Neutrophil (primary cell): ENCODE measurements around the gene TTC7B.

Experiments
- H3K27ac ChIP-seq: fragments of 200-600 bp; sonication (generic); 2 replicates; pipeline ENCODE4 v1.5.1; 2016; ENCODE audit warnings: mild to moderate bottlenecking, moderate library complexity
- H3K27me3 ChIP-seq: fragments of 200-600 bp; sonication (generic); 2 replicates; pipeline ENCODE4 v1.6.0; 2016; ENCODE audit warnings: mild to moderate bottlenecking
- H3K36me3 ChIP-seq: fragments of 200-600 bp; sonication (generic); 2 replicates; pipeline ENCODE4 v1.5.1; 2017
- H3K4me1 ChIP-seq, 2 experiments: fragments of 200-600 bp in 1 of 2; sonication (generic) in 1 of 2; 1 replicate in 1 of 2; 2 replicates in 1 of 2; pipeline versions ENCODE4 v1.5.1 to v1.6.1; 2013 to 2016; ENCODE audit warnings: low read depth in 1 of 2, low read length in 1 of 2, mild to moderate bottlenecking in 1 of 2, moderate library complexity in 1 of 2; ENCODE audit not compliant: control insufficient read depth in 1 of 2, insufficient read depth in 1 of 2
- H3K4me3 ChIP-seq, 2 experiments: fragments of 200-600 bp in 1 of 2; sonication (generic) in 1 of 2; 1 replicate in 1 of 2; 2 replicates in 1 of 2; pipeline ENCODE4 v1.5.1; 2013 to 2016; ENCODE audit warnings: low read depth in 1 of 2, low read length in 1 of 2, mild to moderate bottlenecking in 1 of 2, moderate library complexity in 1 of 2
- H3K9me3 ChIP-seq: fragments of 200-600 bp; sonication (generic); 2 replicates; pipeline ENCODE4 v1.5.1; 2016
- CTCF ChIP-seq: fragments of 200-600 bp; sonication (generic); IDR thresholded peaks from 2 replicates; pipeline ENCODE4 v1.5.1; 2016; ENCODE audit warnings: antibody characterized with exemption

Gene TTC7B

DNA sequence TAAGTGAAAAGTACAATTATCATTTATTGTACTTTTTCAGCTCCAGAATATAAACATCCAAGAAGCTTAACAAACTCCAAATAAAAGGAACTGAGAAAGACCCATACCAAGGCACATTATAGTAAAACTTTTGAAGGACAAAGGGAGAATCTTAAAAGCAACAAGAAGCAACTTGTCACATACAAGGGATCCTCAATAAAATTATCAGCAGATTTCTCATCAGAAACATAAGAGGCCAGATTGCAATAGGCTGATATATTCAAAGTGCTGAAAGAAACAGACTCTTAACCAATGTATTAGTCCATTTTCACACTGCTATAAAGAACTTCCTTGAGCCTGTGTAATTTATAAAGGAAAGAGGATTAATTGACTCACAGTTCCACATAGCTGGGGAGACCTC, 48.3 kb downstream of the TTC7B start:
- no peak for TF ChIP-seq CTCF
- no peak overlapping the region for H3K27ac ChIP-seq

GRCh38 chr14:90760591-90761316, 55.5 kb downstream of the TTC7B start:
- Histone ChIP-seq H3K4me3 (no peak overlapping the region), H3K9me3 (no peaks in the 10 kb centered on the region), H3K4me1 (peaks cover 17 to 18% of the 10 kb centered on the region in 2 experiments), H3K27me3 (no peaks in the 10 kb centered on the region), H3K36me3 (no peaks in the 10 kb centered on the region), H3K27ac (no peak overlapping the region)
- TF ChIP-seq CTCF = peak; percentile 66

More for the DNA sequence above, 48.3 kb downstream of the TTC7B start:
- Histone ChIP-seq H3K9me3 (no peaks in the 10 kb centered on the region), H3K4me1 (no peaks in the 10 kb centered on the region), H3K36me3 (peaks cover 7% of the 10 kb centered on the region), H3K27me3 (no peaks in the 10 kb centered on the region), H3K4me3 (no peak overlapping the region)

DNA sequence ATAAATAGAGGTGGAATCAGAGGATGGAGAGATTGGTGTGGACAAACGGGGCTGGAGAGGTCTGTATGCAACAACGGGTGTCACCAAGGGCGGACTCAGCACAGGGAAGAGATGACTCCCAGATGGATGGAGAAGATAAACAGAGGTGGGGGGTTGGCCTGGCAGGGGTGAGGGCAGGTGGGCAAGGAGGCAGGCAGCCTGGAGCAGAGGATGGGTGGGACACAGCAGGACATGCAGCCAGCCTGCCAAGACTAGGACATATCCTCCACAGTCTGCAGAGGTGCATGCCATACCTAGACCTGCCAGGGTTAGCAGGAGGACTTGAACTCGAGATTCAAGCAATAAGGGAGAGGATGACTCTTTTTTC, 56.2 kb downstream of the TTC7B start:
- no peak overlapping the region for H3K27ac ChIP-seq
- no peaks in the 10 kb centered on the region for H3K27me3 ChIP-seq
- H3K4me1 ChIP-seq = peaks cover 17 to 18% of the 10 kb centered on the region in 2 experiments
- H3K36me3 ChIP-seq = no peaks in the 10 kb centered on the region
- no peak for TF ChIP-seq CTCF
- H3K4me3 ChIP-seq = no peak overlapping the region
- H3K9me3 ChIP-seq = no peaks in the 10 kb centered on the region

DNA sequence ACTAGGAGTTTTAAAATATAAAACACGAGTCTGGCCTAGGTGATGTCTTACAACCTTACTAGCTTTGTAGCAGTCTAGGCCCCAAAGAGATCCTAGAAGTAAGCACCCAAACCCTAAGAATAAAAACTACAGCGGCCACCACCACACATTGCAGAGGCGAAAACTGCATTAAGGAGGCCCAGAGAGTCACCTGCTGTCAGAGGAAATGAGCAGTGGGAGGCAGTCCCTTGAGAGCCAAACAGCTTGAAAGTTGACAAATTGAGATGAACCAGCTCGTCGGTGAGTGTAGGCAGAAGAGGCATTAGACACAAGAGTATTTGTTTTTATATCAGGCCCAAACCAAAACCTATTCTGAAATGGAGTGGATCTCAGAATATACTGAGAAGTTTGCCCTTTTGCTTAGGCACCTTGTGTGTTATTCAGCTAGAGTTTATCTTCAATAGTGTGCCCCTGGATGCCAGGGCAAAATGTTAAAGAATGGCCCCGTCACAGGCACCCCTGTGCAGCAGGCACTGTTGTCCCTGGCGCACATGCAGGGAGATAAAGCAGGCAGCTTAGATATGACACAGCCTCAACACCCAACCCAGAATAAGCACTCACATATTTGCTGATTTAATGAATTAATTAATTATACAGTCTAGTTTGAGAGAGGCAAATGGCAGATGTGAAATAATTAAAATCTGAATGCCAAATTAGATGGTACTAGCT, 56.7 kb downstream of the TTC7B start:
- H3K36me3 ChIP-seq = no peaks in the 10 kb centered on the region
- no peaks in the 10 kb centered on the region for H3K9me3 ChIP-seq
- H3K27ac ChIP-seq = peak overlapping the region; percentile 79
- peaks cover 17 to 18% of the 10 kb centered on the region in 2 experiments for H3K4me1 ChIP-seq
- H3K4me3 ChIP-seq = peak overlapping the region in 1 of 2 experiments; percentile 75
- no peaks in the 10 kb centered on the region for H3K27me3 ChIP-seq
- no peak for TF ChIP-seq CTCF

- Histone ChIP-seq H3K27me3 (no peaks in the 10 kb centered on the region), H3K27ac (peak overlapping the region; percentile 79), H3K4me3 (peak overlapping the region; percentile 73 to 75), H3K36me3 (no peaks in the 10 kb centered on the region), H3K4me1 (peaks cover 17 to 18% of the 10 kb centered on the region in 2 experiments), H3K9me3 (no peaks in the 10 kb centered on the region)
- TF ChIP-seq CTCF = no peak
Measured at GRCh38 chr14:90758959-90759358, 57.3 kb downstream of the TTC7B start.
